Large intestine (tissue), 3 donors: ENCODE results near the gene ALDH1A1. TPM values are rescaled to one million over a fixed set of nuclear protein-coding genes. Genes with fewer than 3 reads are reported as not detected.

ENCODE experiments used
- DNase-seq, 2 donors: peaks; one replicate each; pipeline versions ENCODE4 v3.0.0 to v3.0.0-alpha.2; 2013
- H3K27ac ChIP-seq: one replicate; pipeline ENCODE4 v1.5.1; 2013; ENCODE audit warnings: low read length
- H3K27me3 ChIP-seq: 2 replicates; pipeline ENCODE4 v1.6.1; 2013; ENCODE audit warnings: low read length; ENCODE audit not compliant: control insufficient read depth, insufficient read depth
- H3K36me3 ChIP-seq: 2 replicates; pipeline ENCODE4 v1.6.1; 2013; ENCODE audit warnings: low read length; ENCODE audit not compliant: control insufficient read depth, insufficient read depth
- H3K4me1 ChIP-seq: one replicate; pipeline ENCODE4 v1.6.1; 2013; ENCODE audit warnings: low read length; ENCODE audit not compliant: control insufficient read depth, insufficient read depth
- H3K4me3 ChIP-seq: one replicate; pipeline ENCODE4 v1.5.1; 2013; ENCODE audit warnings: low read length
- H3K9me3 ChIP-seq: one replicate; pipeline ENCODE4 v1.6.1; 2013; ENCODE audit warnings: mild to moderate bottlenecking, low read depth, low read length, moderate library complexity; ENCODE audit not compliant: control insufficient read depth
- WGBS: methylation state at CpG from one replicate; pipeline ENCODE4 v1.1.5; 2013; ENCODE audit warnings: low lambda C conversion rate; ENCODE audit not compliant: insufficient coverage; 5-methylcytosine and 5-hydroxymethylcytosine counted together
- polyA plus RNA-seq: library from polyadenylated mRNA; unstranded; fragments of 120-200 nt; gene quantifications from one replicate; pipeline ENCODE4 v1.2.1, GENCODE V29; 2013

ALDH1A1 gene
- polyA plus RNA-seq, 1 donor: 181 TPM

- Histone ChIP-seq H3K4me1 (peaks cover 13% of the 10 kb centered on the region), H3K27ac (no peak overlapping the region), H3K4me3 (no peak overlapping the region), H3K27me3 (no peaks in the 10 kb centered on the region), H3K9me3 (no peaks in the 10 kb centered on the region), H3K36me3 (peaks cover 4% of the 10 kb centered on the region)
- no CpG with 5 or more reads among the region's 4 CpGs for WGBS
- DNase-seq: no peak
Observed at GRCh38 chr9:72933730-72934665, 18.9 kb downstream of the ALDH1A1 start.

GRCh38 chr9:72932619-72933018 is 20.2 kb downstream of the ALDH1A1 start:
- Histone ChIP-seq H3K36me3 (peaks cover 13% of the 10 kb centered on the region), H3K27ac (no peak overlapping the region), H3K4me1 (peaks cover 9% of the 10 kb centered on the region), H3K9me3 (no peaks in the 10 kb centered on the region), H3K4me3 (no peak overlapping the region), H3K27me3 (no peaks in the 10 kb centered on the region)
- no peak for DNase-seq
- WGBS: 87% methylated on average over 3 of the region's 3 CpGs

DNA sequence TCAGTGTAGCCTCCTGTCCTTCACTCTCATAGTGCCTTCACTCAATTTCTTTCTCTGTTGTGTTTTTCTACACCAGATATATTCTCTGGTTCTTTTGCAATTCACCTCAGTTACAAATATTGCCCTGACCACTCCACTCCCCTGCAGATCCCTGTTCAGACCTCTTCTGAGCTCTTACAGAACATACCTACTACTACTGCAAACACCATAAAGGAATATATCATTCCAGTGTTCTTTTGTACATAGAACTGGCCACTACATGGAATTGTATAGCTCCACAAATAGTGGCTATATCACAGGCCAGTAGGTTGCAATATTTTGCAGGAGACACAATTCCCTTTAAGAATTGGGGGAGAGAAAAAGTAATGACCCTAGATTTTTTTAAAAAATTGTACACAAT is 21.0 kb downstream of the ALDH1A1 start:
- peaks cover 9% of the 10 kb centered on the region for H3K4me1 ChIP-seq
- no peak for DNase-seq
- H3K27ac ChIP-seq: no peak overlapping the region
- no peaks in the 10 kb centered on the region for H3K27me3 ChIP-seq
- H3K36me3 ChIP-seq: peaks cover 13% of the 10 kb centered on the region
- no peaks in the 10 kb centered on the region for H3K9me3 ChIP-seq
- no peak overlapping the region for H3K4me3 ChIP-seq

- H3K27me3 ChIP-seq: no peaks in the 10 kb centered on the region
- 60% methylated on average over 1 of the region's 1 CpG for WGBS
- DNase-seq: no peak
Observed at GRCh38 chr9:72931437-72931836, 21.4 kb downstream of the ALDH1A1 start.

GRCh38 chr9:72930828-72931227 is 22.0 kb downstream of the ALDH1A1 start:
- H3K4me1 ChIP-seq: peaks cover 5% of the 10 kb centered on the region
- WGBS: 100% methylated on average over 2 of the region's 10 CpGs

More at GRCh38 chr9:72931437-72931836, 21.4 kb downstream of the ALDH1A1 start:
- Histone ChIP-seq H3K4me1 (peaks cover 5% of the 10 kb centered on the region), H3K27ac (no peak overlapping the region), H3K36me3 (peaks cover 16% of the 10 kb centered on the region), H3K9me3 (no peaks in the 10 kb centered on the region), H3K4me3 (no peak overlapping the region)

GRCh38 chr9:72929542-72929941 is 23.3 kb downstream of the ALDH1A1 start:
- H3K27ac ChIP-seq: no peak overlapping the region
- no peak for DNase-seq
- 100% methylated on average over 1 of the region's 1 CpG for WGBS
- no peak overlapping the region for H3K4me3 ChIP-seq
- peaks cover 19% of the 10 kb centered on the region for H3K36me3 ChIP-seq
- peaks cover 5% of the 10 kb centered on the region for H3K4me1 ChIP-seq
- no peaks in the 10 kb centered on the region for H3K9me3 ChIP-seq
- H3K27me3 ChIP-seq: no peaks in the 10 kb centered on the region

More at GRCh38 chr9:72930828-72931227, 22.0 kb downstream of the ALDH1A1 start:
- no peaks in the 10 kb centered on the region for H3K9me3 ChIP-seq
- H3K36me3 ChIP-seq: peaks cover 19% of the 10 kb centered on the region
- H3K4me3 ChIP-seq: no peak overlapping the region
- DNase-seq: no peak
- no peak overlapping the region for H3K27ac ChIP-seq
- H3K27me3 ChIP-seq: no peaks in the 10 kb centered on the region

DNA sequence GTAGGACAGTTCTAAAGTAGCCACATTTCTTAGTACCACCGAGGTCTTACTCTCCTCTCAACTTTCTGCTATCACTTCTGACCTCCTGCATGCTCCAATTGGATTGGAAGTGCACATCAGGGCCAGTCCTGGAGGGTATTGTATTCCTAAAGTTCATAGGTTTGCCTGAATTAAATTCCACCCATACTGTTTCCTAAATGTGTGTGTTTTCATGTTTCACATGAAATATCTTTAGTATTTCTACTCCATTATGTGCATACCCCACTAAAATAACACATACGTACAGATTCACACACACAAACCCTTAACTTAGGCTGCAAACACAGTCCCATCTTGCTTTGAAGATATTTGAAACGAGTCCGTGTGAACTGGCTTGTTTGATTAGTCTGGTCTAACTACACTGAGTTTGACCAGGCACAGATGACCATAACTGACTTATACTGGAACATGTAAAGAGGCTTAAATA is 24.8 kb downstream of the ALDH1A1 start:
- WGBS: 60% methylated on average over 1 of the region's 4 CpGs
- Histone ChIP-seq H3K36me3 (peaks cover 28% of the 10 kb centered on the region), H3K9me3 (no peaks in the 10 kb centered on the region), H3K4me3 (no peak overlapping the region), H3K4me1 (no peaks in the 10 kb centered on the region), H3K27me3 (no peaks in the 10 kb centered on the region), H3K27ac (no peak overlapping the region)
- no peak for DNase-seq

DNA sequence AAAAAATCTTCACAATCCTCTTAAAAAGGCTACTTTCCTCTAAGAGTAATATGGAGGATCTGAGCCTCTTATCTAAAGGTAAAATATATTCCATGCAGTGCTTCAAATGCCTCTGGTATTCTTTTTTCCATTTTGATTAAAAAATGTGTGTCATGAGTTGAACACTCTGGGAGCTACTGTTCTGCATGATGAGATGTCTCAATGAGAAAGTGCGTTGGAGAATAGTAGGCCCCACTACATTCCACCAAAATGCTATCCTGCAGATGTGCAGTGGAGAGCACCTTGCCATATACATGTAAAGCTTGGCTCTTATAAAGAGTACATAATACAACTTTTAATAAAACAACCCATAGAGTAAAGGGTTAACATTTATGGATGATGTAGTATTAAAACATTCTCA is 26.3 kb downstream of the ALDH1A1 start:
- H3K9me3 ChIP-seq: no peaks in the 10 kb centered on the region
- no peak overlapping the region for H3K4me3 ChIP-seq
- no peaks in the 10 kb centered on the region for H3K27me3 ChIP-seq
- H3K27ac ChIP-seq: no peak overlapping the region
- no CpG with 5 or more reads among the region's 1 CpG for WGBS
- no peaks in the 10 kb centered on the region for H3K4me1 ChIP-seq
- DNase-seq: no peak
- peaks cover 34% of the 10 kb centered on the region for H3K36me3 ChIP-seq

DNA sequence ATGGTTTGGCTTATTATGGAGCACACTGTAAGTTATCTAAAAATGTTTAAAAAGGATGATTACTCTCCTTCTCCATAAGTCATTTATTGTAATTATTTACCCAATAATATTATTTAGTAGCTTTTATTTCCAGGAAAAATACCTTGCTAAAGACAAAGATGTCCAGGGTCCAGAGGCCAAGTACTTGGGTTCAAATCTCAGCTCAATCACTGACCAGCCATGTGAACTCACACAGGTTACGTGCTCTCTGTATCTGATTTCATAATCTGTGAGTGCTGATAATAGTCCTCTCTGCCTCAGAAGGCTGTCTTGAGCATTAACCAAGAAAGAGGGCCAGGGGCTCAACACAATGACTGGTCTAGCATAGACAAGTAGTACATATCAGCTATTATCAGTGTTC is 27.0 kb downstream of the ALDH1A1 start:
- H3K4me1 ChIP-seq: no peaks in the 10 kb centered on the region
- no peaks in the 10 kb centered on the region for H3K27me3 ChIP-seq
- no peaks in the 10 kb centered on the region for H3K9me3 ChIP-seq
- no peak overlapping the region for H3K27ac ChIP-seq
- no peak for DNase-seq
- WGBS: no CpG with 5 or more reads among the region's 1 CpG
- no peak overlapping the region for H3K4me3 ChIP-seq
- peaks cover 33% of the 10 kb centered on the region for H3K36me3 ChIP-seq

DNA sequence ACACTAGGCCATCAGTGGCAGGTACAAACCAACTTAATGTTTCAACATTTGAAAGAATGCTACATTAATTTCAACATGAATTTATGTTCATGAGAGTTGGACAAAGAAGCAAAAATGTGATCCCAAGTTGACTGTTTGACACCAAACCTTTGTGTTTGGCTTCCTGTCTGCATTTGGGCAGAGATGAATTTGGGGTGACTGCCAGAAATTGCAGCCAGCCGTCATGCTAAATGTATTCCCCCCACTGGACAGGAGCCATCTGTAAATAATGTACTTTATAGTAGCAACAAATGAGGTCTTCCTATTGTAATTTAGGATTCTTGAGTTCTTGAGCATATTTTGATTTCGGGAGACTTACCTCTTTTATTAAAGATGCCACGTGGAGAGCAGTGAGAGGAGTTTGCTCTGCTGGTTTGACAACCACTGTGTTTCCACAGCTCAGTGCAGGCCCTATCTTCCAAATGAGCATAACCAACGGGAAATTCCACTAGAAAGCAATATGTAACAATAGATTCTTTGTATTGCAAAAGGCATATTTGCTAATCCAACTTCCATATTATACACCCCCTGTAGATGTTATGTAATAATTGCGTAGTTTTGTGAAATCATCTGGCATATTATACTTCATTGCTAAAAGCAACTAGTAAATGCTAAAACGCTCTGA is 27.6 kb downstream of the ALDH1A1 start:
- H3K9me3 ChIP-seq: no peaks in the 10 kb centered on the region
- H3K27ac ChIP-seq: no peak overlapping the region
- no peaks in the 10 kb centered on the region for H3K27me3 ChIP-seq
- H3K36me3 ChIP-seq: peaks cover 30% of the 10 kb centered on the region
- H3K4me1 ChIP-seq: no peaks in the 10 kb centered on the region
- no peak overlapping the region for H3K4me3 ChIP-seq
- no peak for DNase-seq
- 76% methylated on average over 2 of the region's 6 CpGs for WGBS
